ENCODE measurements around the gene RABGAP1L.

Gene RABGAP1L

DNA sequence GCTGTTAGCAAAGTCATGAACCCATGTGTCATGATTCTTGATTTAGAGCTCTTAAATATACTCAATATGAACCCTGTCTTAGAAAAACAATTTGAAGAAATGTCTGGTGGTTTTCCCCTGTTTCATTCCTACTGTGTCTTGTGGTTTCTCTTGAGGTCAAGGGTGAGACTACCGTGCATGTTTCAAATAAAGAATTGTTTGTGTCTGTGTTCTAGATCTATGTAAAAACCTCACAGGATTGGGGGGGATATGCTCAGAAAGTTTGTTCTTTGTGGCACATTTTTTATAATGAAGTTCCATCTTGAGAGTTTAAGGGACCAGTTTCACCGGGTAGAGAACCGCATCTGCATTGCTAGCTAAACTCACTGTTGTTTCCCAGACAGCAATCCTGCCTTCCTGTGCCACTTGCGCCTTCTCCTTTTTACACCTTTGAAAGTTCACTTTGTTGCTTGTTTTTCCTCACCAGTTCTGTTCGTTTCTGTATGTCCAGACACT is 809.5 kb downstream of the RABGAP1L start:
- H3K27ac Mint-ChIP-seq, result peak overlapping the region in 2 of 3 experiments; percentile 66 to 76
- H3K27me3 Mint-ChIP-seq (ENCODE audit: low read depth), result no peaks in the 10 kb centered on the region
- H3K9me3 Mint-ChIP-seq, result no peaks in the 10 kb centered on the region
- no peak for TF ChIP-seq CTCF (IDR thresholded peaks at IDR 0.05; ENCODE audit: unreplicated experiment in 3 of 3)
- H3K4me3 Mint-ChIP-seq, result no peak overlapping the region
- no peaks in the 10 kb centered on the region for H3K36me3 Mint-ChIP-seq (ENCODE audit: low read depth)
- H3K4me1 Mint-ChIP-seq, result peaks cover 43% of the 10 kb centered on the region

DNA sequence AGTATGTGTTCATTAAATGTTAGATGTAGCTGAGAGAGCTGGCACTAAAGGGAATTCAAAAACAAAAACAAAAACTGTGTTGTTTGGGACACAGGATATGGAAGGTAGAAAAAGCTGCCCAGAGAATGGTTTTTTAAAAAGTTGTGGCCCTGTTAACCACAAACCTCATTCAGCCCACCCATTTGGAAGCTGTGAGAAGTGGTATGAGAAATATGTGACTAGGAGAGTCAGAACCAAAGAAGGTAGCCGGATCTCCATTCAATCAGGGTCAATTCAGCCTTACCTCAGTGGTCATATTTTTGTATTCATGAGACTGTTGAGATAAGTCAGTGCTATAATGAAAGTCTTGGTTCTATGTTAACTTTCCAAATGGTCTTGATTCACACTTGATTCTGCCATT is 810.7 kb downstream of the RABGAP1L start:
- Mint-ChIP-seq H3K27me3 (ENCODE audit: low read depth) (no peaks in the 10 kb centered on the region), H3K36me3 (ENCODE audit: low read depth) (no peaks in the 10 kb centered on the region), H3K27ac (no peak overlapping the region), H3K4me3 (no peak overlapping the region), H3K4me1 (peaks cover 31% of the 10 kb centered on the region), H3K9me3 (no peaks in the 10 kb centered on the region)
- no peak for TF ChIP-seq CTCF (IDR thresholded peaks at IDR 0.05; ENCODE audit: unreplicated experiment in 3 of 3)

- H3K27me3 Mint-ChIP-seq (ENCODE audit: low read depth), result no peaks in the 10 kb centered on the region
- H3K36me3 Mint-ChIP-seq (ENCODE audit: low read depth), result no peaks in the 10 kb centered on the region
- peaks cover 16% of the 10 kb centered on the region for H3K4me1 Mint-ChIP-seq
- H3K9me3 Mint-ChIP-seq, result no peaks in the 10 kb centered on the region
- peak overlapping the region in 2 of 3 experiments; percentile 29 to 32 for H3K27ac Mint-ChIP-seq
- no peak overlapping the region for H3K4me3 Mint-ChIP-seq
- no peak for TF ChIP-seq CTCF (IDR thresholded peaks at IDR 0.05; ENCODE audit: unreplicated experiment in 3 of 3)
Measured at GRCh38 chr1:174971466-174971865, 812.1 kb downstream of the RABGAP1L start.

DNA sequence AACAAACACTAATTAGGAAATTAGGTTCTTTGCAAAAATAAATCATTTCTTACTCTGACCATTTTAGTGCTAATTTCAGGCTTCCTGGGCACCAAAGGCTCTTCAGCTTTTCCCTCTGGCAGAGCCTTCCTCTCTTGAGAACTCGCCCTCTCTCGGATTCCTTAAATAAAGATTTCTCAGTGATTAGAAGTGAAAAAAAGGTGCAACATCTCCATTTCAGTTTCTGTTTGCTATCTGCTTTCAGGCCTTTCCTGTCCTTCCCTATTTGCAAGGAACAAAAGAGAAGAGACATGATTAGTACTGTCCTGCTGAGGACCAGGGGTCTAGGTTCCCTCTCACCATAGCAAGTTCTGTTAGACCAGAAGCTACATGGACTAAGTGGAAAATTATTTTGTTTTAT is 812.6 kb downstream of the RABGAP1L start:
- Mint-ChIP-seq H3K9me3 (no peaks in the 10 kb centered on the region), H3K4me1 (peaks cover 15% of the 10 kb centered on the region), H3K27me3 (ENCODE audit: low read depth) (no peaks in the 10 kb centered on the region), H3K27ac (no peak overlapping the region), H3K4me3 (no peak overlapping the region), H3K36me3 (ENCODE audit: low read depth) (no peaks in the 10 kb centered on the region)
- TF ChIP-seq CTCF (IDR thresholded peaks at IDR 0.05; ENCODE audit: unreplicated experiment in 3 of 3), result no peak

GRCh38 chr1:174974711-174975119 is 815.4 kb downstream of the RABGAP1L start:
- Mint-ChIP-seq H3K9me3 (no peaks in the 10 kb centered on the region), H3K4me1 (no peaks in the 10 kb centered on the region), H3K36me3 (ENCODE audit: low read depth) (no peaks in the 10 kb centered on the region), H3K27me3 (ENCODE audit: low read depth) (no peaks in the 10 kb centered on the region), H3K27ac (no peak overlapping the region), H3K4me3 (no peak overlapping the region)
- TF ChIP-seq CTCF (IDR thresholded peaks at IDR 0.05; ENCODE audit: unreplicated experiment in 3 of 3), result no peak

DNA sequence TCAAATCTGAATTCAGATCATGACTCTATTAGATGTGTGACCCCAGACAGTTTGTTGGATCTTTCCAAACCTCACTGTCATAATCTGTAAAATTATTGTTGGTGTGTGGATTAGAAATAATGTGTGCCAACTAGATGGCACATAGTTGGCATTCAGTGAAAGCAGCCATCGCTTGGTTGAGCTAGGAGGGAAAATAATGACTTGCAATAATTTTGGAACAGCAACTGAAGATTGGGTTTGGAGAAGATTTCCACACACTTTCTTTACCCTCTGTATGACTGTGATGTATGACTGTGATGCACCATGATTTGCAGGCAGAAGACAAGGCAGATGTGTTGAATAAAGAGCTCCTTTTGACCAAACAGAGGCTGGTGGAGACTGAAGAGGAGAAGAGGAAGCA is 816.4 kb downstream of the RABGAP1L start:
- Mint-ChIP-seq H3K36me3 (ENCODE audit: low read depth) (no peaks in the 10 kb centered on the region), H3K4me3 (no peak overlapping the region), H3K4me1 (no peaks in the 10 kb centered on the region), H3K27ac (no peak overlapping the region), H3K9me3 (no peaks in the 10 kb centered on the region), H3K27me3 (ENCODE audit: low read depth) (no peaks in the 10 kb centered on the region)
- no peak for TF ChIP-seq CTCF (IDR thresholded peaks at IDR 0.05; ENCODE audit: unreplicated experiment in 3 of 3)
